ENCODE measurements around the gene RPTOR.

- TF ChIP-seq, protein P1, sequence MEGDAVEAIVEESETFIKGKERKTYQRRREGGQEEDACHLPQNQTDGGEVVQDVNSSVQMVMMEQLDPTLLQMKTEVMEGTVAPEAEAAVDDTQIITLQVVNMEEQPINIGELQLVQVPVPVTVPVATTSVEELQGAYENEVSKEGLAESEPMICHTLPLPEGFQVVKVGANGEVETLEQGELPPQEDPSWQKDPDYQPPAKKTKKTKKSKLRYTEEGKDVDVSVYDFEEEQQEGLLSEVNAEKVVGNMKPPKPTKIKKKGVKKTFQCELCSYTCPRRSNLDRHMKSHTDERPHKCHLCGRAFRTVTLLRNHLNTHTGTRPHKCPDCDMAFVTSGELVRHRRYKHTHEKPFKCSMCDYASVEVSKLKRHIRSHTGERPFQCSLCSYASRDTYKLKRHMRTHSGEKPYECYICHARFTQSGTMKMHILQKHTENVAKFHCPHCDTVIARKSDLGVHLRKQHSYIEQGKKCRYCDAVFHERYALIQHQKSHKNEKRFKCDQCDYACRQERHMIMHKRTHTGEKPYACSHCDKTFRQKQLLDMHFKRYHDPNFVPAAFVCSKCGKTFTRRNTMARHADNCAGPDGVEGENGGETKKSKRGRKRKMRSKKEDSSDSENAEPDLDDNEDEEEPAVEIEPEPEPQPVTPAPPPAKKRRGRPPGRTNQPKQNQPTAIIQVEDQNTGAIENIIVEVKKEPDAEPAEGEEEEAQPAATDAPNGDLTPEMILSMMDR (IDR thresholded peaks at IDR 0.05; ENCODE audit: insufficient read depth, low read length): no peak
- no peak for TF ChIP-seq POLR2AphosphoS5 (IDR thresholded peaks at IDR 0.05; ENCODE audit: low read depth)
- TF ChIP-seq, protein P2, sequence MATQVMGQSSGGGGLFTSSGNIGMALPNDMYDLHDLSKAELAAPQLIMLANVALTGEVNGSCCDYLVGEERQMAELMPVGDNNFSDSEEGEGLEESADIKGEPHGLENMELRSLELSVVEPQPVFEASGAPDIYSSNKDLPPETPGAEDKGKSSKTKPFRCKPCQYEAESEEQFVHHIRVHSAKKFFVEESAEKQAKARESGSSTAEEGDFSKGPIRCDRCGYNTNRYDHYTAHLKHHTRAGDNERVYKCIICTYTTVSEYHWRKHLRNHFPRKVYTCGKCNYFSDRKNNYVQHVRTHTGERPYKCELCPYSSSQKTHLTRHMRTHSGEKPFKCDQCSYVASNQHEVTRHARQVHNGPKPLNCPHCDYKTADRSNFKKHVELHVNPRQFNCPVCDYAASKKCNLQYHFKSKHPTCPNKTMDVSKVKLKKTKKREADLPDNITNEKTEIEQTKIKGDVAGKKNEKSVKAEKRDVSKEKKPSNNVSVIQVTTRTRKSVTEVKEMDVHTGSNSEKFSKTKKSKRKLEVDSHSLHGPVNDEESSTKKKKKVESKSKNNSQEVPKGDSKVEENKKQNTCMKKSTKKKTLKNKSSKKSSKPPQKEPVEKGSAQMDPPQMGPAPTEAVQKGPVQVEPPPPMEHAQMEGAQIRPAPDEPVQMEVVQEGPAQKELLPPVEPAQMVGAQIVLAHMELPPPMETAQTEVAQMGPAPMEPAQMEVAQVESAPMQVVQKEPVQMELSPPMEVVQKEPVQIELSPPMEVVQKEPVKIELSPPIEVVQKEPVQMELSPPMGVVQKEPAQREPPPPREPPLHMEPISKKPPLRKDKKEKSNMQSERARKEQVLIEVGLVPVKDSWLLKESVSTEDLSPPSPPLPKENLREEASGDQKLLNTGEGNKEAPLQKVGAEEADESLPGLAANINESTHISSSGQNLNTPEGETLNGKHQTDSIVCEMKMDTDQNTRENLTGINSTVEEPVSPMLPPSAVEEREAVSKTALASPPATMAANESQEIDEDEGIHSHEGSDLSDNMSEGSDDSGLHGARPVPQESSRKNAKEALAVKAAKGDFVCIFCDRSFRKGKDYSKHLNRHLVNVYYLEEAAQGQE (IDR thresholded peaks at IDR 0.05; ENCODE audit: insufficient replicate concordance, low read depth): no peak
- TF ChIP-seq GABPA (IDR thresholded peaks at IDR 0.05; ENCODE audit: low read depth): no peak
- no peak for TF ChIP-seq SPI1 (IDR thresholded peaks at IDR 0.05; ENCODE audit: borderline replicate concordance, low read depth)
Observed at GRCh38 chr17:80832266-80832676, 287.6 kb downstream of the RPTOR start.
